ENCODE measurements around the gene TCN1.
"Not testable (repeated sequence)": the region's sequence is repeated elsewhere in the genome, so short reads cannot be mapped to it uniquely, and the experiment has no call there.

TCN1 gene

DNA sequence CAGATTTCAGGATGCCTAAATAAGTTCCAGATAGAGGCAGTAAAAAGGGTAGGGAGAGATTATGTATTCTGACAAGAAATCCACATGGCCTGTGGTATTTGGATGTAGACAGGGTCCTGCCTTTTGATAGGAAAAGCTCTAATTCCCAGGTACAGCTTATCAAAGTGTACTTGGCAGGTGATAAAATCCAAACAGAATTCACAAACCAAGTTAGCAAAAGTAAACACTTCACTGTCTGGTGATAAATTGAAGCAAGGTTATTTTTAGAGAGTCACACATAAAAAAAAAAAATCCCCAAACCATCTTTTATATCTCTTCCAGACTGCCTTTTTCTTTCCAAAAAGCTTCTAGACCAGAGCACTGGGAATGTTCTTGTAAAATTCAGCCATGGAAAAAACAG lies 26.7 kb downstream of the TCN1 start:
- ATAC-seq (no peak), DNase-seq (no peak)
- H3K4me3 Mint-ChIP-seq: no peak overlapping the region
- H3K27ac Mint-ChIP-seq: no peak overlapping the region
- H3K27me3 Mint-ChIP-seq: peaks cover 23% of the 10 kb centered on the region
- no peaks in the 10 kb centered on the region for H3K4me1 Mint-ChIP-seq
- no peaks in the 10 kb centered on the region for H3K9me3 Mint-ChIP-seq

DNA sequence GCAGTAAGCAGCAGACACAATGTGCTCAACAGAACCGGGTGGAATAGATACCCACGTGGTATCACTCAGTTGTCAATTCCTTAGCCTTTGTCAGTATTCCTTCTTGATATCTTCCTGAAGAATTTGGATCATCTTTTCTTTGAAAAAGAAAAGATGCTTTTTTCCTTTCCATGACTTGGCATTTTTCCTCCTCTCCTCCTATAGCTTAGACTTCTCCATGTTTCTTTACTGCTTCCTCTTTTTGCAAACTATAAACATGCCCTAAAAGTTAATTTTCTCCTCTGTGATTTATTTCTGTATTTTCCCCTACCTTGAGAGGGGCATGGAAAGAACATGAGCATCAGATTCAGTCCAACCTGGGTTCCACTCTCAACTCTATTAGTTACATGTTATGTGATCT lies 32.7 kb downstream of the TCN1 start:
- no peak overlapping the region for H3K4me3 Mint-ChIP-seq
- no peak overlapping the region for H3K27ac Mint-ChIP-seq
- peaks cover 8% of the 10 kb centered on the region for H3K4me1 Mint-ChIP-seq
- DNase-seq (no peak), ATAC-seq (no peak)
- peaks cover 13% of the 10 kb centered on the region for H3K27me3 Mint-ChIP-seq
- no peaks in the 10 kb centered on the region for H3K9me3 Mint-ChIP-seq

GRCh38 chr11:59829358-59829757 lies 36.9 kb downstream of the TCN1 start:
- no peak overlapping the region for H3K4me3 Mint-ChIP-seq
- no peak overlapping the region for H3K27ac Mint-ChIP-seq
- peaks cover 8% of the 10 kb centered on the region for H3K4me1 Mint-ChIP-seq
- ATAC-seq (no peak), DNase-seq (no peak)
- peaks cover 8% of the 10 kb centered on the region for H3K27me3 Mint-ChIP-seq
- H3K9me3 Mint-ChIP-seq: no peaks in the 10 kb centered on the region

GRCh38 chr11:59822989-59823566 lies 43.2 kb downstream of the TCN1 start:
- ATAC-seq (peak; percentile 86), DNase-seq (peak in 1 of 2 donors; percentile 26)
- H3K27ac Mint-ChIP-seq: no peak overlapping the region
- no peaks in the 10 kb centered on the region for H3K9me3 Mint-ChIP-seq
- no peaks in the 10 kb centered on the region for H3K4me1 Mint-ChIP-seq
- no peak overlapping the region for H3K4me3 Mint-ChIP-seq
- peaks cover 7% of the 10 kb centered on the region for H3K27me3 Mint-ChIP-seq

DNA sequence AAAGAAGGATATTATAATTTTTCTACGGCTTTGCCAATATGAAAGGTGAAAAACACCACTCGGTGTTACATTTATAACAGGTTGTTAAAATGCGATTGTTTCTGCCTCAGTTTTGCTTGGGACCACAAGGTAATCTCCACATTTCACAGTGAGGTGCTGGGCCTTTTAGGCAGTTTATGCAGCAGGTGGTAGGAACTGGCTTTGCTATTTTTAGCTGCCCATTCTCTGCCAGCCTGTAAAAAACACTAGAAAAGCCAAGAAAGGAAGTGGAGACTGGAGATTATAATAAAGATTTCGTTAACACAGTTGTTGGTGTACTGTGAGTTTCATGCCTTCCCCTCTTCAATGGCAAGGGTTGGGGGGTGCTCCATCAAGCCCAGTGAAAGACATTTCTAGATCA lies 47.7 kb downstream of the TCN1 start:
- Mint-ChIP-seq H3K27me3 (no peaks in the 10 kb centered on the region), H3K4me1 (peaks cover 9% of the 10 kb centered on the region), H3K27ac (no peak overlapping the region), H3K4me3 (no peak overlapping the region), H3K9me3 (no peaks in the 10 kb centered on the region)
- DNase-seq (no peak), ATAC-seq (no peak)

DNA sequence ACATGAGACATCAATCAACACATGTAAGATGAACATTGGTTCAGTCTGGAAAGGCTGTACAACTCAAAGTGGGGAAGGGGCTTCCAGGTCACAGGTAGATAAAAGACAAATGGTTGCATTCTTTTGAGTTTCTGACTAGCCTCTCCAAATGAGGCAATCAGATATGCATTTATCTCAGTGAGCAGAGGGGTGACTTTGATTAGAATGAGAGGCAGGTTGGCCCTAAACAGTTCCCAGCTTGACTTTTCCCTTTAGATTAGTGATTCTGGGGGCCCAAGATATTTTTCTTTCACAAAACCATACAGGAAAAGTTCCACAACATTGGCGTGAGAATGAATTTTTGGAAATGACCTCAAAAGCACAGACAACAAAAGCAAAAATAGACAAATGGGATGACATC lies 49.9 kb downstream of the TCN1 start:
- not testable (repeated sequence) for H3K4me3 Mint-ChIP-seq, H3K9me3 Mint-ChIP-seq, ATAC-seq, H3K27me3 Mint-ChIP-seq, DNase-seq
- H3K4me1 Mint-ChIP-seq: peaks cover 14% of the 10 kb centered on the region
- peak overlapping the region in 1 of 2 donors; percentile 43 for H3K27ac Mint-ChIP-seq

DNA sequence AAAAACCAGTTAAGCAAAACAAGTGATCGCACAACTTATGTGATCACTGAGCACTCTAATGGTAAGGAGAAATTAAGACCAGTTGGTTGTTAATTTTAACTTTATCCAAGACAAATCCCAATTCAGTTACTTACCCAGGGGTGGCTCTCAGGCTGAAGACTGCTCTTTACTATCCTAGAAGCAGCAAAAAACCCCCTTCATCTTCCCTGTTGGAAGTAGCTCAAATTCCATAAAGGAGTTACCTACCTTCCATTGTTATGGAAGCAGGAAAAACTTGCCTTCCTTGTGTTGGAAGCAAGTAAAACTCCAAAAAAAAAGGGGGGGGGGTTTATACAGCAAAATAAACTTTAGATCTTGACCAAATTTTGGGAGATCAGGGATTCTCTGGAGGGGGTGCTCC lies 50.5 kb downstream of the TCN1 start:
- peaks cover 5 to 7% of the 10 kb centered on the region in 2 donors for H3K9me3 Mint-ChIP-seq
- ATAC-seq (no peak), DNase-seq (no peak)
- H3K4me3 Mint-ChIP-seq: no peak overlapping the region
- H3K4me1 Mint-ChIP-seq: peaks cover 20% of the 10 kb centered on the region
- H3K27ac Mint-ChIP-seq: no peak overlapping the region
- H3K27me3 Mint-ChIP-seq: no peaks in the 10 kb centered on the region

DNA sequence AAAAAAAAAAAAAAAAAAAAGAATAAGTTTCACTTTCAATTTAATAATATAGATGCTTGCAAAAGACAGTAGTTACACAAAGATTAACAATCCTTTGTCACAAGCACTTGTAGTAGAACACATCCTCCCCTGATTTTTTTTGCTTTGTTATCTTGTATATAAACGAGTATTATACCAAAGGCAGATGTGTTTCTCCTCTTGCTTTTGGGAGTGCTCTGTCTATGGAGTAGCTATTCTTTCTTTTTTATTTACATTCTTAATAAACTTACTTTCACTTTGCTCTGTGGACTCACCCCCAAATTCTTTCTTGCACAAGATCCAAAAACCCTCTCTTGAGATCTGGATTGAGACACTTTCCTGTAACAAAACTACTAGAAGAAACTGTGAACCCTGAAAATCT lies 52.3 kb downstream of the TCN1 start:
- H3K4me1 Mint-ChIP-seq: peaks cover 28% of the 10 kb centered on the region
- ATAC-seq: no peak
- peak overlapping the region; percentile 33 to 51 for H3K4me3 Mint-ChIP-seq
- H3K9me3 Mint-ChIP-seq: peaks cover 5 to 7% of the 10 kb centered on the region in 2 donors
- H3K27me3 Mint-ChIP-seq: no peaks in the 10 kb centered on the region
- H3K27ac Mint-ChIP-seq: peak overlapping the region in 1 of 2 donors; percentile 20
- DNase-seq: no peak

DNA sequence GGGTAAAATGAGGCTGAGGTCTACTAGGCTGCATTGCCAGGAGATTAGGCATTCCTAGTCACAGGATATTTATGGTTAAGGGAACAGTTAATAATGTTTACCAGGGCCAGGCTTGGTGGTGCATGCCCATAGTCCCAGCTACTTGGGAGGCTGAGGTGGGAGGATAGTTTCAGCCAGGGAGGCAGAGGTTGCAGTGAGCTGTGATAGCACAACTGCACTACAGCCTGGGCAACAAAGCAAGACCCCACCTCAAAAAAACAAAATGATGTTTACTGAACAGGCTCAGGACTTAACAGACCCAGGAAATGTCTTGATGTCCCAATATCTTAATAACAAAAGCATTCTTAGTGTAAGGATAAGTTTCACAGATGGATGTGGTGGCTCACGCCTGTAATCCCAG lies 52.9 kb downstream of the TCN1 start:
- no peak for ATAC-seq
- H3K4me3 Mint-ChIP-seq: peak overlapping the region in 1 of 2 donors; percentile 31
- no peak overlapping the region for H3K27ac Mint-ChIP-seq
- H3K9me3 Mint-ChIP-seq: peaks cover 5 to 7% of the 10 kb centered on the region in 2 donors
- no peak for DNase-seq
- H3K27me3 Mint-ChIP-seq: no peaks in the 10 kb centered on the region
- peaks cover 33% of the 10 kb centered on the region for H3K4me1 Mint-ChIP-seq

GRCh38 chr11:59812220-59812619 lies 54.1 kb downstream of the TCN1 start:
- Mint-ChIP-seq H3K4me3 (no peak overlapping the region), H3K27ac (no peak overlapping the region), H3K9me3 (peaks cover 5 to 7% of the 10 kb centered on the region in 2 donors), H3K4me1 (peaks cover 34% of the 10 kb centered on the region), H3K27me3 (no peaks in the 10 kb centered on the region)
- ATAC-seq (no peak), DNase-seq (no peak)

DNA sequence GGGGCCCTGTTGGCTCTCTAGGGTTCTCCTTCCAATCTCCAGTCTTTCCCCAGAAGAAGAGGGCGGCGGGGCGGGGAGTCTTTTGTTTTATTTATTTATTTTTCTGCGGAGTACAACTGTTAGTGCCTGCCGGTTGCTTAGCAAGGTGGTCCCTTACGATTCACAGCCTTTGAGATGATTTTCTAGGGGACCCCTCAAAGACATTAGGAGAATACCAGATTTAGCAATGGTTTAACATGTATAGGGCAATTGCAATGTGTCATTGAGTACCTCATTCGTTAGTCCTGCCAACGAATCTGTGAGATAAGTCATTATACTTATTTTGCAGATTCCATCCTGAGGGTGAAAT lies 55.4 kb downstream of the TCN1 start:
- peak overlapping the region; percentile 63 to 93 for H3K27ac Mint-ChIP-seq
- H3K9me3 Mint-ChIP-seq: peaks cover 5 to 7% of the 10 kb centered on the region in 2 donors
- peaks cover 34% of the 10 kb centered on the region for H3K4me1 Mint-ChIP-seq
- ATAC-seq (no peak), DNase-seq (no peak)
- H3K27me3 Mint-ChIP-seq: no peaks in the 10 kb centered on the region
- H3K4me3 Mint-ChIP-seq: peak overlapping the region; percentile 83 to 96

GRCh38 chr11:59810189-59810910 lies 55.9 kb downstream of the TCN1 start, which contains the start of gene MRPL16:
TSS of gene MRPL16 (minus strand) at chr11:59810778. CDS start at chr11:59810658, 120 bp downstream.
- DNase-seq (peak; percentile 87 to 92), ATAC-seq (peak; percentile 99)
- Mint-ChIP-seq H3K4me3 (peak within 1 kb of the TSS; percentile 83 to 96), H3K27ac (peak within 1 kb of the TSS; percentile 93 to 98), H3K27me3 (no peaks in the 10 kb centered on the region), H3K4me1 (peaks cover 34% of the 10 kb centered on the region), H3K9me3 (peaks cover 5 to 7% of the 10 kb centered on the region in 2 donors)

DNA sequence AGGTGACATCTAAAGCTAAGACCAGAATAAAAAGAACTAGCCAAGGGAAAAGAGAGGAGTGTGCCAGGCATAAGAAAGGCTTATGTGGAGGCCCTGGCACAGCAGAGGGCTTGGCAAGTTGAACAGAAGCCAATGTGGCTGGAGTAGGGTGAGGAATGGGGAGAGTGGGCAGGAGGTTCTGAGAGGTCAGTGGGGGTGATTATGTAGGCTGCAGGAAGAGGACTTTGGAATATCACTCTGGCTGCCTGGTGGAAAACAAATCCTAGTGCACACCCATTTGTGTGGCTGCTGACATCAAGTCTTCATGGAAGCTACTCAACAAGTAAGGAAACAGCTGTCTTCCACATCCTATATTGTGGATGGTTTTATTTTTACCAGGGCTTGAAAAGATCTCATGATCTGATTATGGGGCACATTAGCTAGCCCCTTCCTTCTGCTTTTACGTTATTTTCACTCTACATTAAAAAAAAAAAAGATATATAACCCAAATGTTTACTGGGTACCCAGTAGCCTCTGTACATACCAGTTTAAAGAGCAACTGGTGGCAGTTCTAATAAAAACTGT lies 59.2 kb downstream of the TCN1 start:
- no peak overlapping the region for H3K4me3 Mint-ChIP-seq
- peak overlapping the region; percentile 9 to 75 for H3K27ac Mint-ChIP-seq
- no peak for ATAC-seq
- H3K4me1 Mint-ChIP-seq: peaks cover 26% of the 10 kb centered on the region
- H3K9me3 Mint-ChIP-seq: peaks cover 5 to 7% of the 10 kb centered on the region in 2 donors
- no peak for DNase-seq
- H3K27me3 Mint-ChIP-seq: no peaks in the 10 kb centered on the region

- H3K27ac Mint-ChIP-seq: no peak overlapping the region
- DNase-seq (no peak), ATAC-seq (peak; percentile 15)
- H3K4me1 Mint-ChIP-seq: peaks cover 7% of the 10 kb centered on the region
- H3K9me3 Mint-ChIP-seq: no peaks in the 10 kb centered on the region
- no peak overlapping the region for H3K4me3 Mint-ChIP-seq
- H3K27me3 Mint-ChIP-seq: no peaks in the 10 kb centered on the region
Measured at GRCh38 chr11:59804061-59804460, 62.2 kb downstream of the TCN1 start.
